GOT3 (cell line): ENCODE measurements around the gene SRGN.
"Not testable (repeated sequence)": the region's sequence is repeated elsewhere in the genome, so short reads cannot be mapped to it uniquely, and the experiment has no call there.

Source experiments
- DNase-seq: peaks from one replicate; lab custom pipeline; 2025; ENCODE audit warnings: mixed read lengths; lab: John Stamatoyannopoulos, UW

SRGN gene, protein sequence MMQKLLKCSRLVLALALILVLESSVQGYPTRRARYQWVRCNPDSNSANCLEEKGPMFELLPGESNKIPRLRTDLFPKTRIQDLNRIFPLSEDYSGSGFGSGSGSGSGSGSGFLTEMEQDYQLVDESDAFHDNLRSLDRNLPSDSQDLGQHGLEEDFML

DNA sequence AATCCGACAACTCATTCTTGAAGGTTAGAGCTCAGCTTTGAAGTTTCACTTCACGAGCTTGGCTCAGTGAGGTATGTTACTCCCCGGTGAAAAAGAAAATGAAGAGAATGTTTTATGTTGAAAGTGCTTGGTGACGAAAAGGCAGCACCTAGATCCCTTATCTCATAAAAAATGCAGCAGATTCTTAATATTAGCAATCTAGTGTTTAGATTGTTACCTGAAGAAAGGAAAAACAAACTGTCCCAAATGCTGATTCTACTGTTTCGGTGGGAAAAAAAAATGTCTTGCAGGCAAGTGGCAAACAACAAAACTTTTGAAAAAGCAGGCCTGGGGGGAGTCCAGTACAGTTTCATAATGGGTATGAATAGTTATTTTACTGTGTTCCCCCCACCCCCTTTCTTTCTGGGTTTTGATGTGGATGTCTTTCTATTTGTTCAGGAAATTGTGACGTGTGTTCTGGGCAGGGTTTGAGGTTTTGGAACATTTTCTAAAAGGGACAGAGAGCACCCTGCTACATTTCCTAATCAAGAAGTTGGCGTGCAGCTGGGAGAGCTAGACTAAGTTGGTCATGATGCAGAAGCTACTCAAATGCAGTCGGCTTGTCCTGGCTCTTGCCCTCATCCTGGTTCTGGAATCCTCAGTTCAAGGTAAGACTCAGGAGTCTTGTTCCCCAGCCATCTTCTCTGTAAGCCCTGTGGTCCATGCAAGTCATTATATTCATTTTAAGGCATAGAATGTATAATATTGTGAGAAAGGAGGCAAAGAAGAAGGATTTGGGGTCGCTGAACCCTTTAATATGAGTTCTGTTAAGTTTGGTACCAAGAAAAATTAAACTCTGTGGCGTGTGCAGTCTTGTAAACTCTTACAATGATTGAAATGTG lies at the start of gene SRGN:
Gene SRGN, plus strand, starts transcription at position 514 of the 881 bp plus-strand sequence. Its CDS starts 55 bp downstream, at position 569.
- no peak for DNase-seq

DNA sequence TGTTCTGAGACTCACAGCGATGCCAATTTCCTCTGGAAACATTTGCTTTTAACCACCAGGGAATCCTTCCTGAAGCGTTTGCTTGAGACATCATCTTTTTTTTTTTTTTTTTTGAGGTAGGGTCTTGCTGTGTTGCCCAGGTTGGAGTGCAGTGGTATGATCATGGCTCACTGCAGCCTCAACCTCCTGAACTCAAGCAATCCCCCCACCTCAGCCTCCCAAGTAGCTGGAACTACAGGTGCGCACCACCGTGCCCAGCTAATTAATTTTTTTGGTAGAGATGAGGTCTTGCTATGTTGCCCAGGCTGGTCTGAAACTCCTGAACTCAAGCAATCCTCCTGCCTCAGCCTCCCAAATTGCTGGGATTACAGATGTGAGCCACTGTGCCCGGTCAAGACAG lies 47.0 kb upstream of the SRGN start:
- DNase-seq: not testable (repeated sequence)

DNA sequence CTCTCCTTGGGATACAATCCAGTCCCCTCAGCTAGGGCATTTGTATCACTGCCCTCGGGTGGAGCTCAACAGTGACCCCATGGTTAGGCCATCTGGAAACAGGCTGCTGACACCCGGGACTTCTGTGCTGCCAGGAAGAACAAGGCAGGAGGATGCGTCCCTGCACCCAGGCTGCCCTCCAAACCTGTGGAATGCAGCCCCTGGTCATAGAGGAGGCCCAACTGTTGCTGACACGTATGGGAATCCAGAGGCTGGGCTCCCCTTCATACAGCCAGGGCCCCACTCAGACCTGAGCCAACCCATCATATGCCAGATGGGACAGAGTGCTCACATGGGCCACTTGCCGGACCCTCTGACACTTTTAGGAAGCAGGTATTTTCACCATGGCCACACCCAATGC lies 45.5 kb upstream of the SRGN start:
- DNase-seq: no peak

DNA sequence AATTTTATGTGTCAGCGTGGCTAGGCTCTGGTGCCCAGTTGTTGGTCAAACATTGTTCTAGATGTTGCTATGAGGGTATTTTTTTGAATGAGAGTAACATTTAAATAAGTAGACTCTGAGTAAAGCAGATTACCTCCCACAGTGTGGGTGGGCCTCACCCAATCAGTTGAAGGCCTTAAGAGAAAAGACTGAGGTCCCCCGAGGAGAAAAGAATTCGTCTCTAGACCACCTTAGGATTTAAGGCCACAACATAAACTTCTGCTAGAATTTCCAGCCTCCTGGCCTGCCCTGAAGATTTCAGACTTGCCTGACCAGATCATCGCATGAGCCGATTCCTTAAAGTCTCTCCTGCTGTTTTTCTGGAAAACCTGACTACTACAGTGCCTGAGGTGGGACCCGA lies 45.1 kb upstream of the SRGN start:
- DNase-seq: no peak

DNA sequence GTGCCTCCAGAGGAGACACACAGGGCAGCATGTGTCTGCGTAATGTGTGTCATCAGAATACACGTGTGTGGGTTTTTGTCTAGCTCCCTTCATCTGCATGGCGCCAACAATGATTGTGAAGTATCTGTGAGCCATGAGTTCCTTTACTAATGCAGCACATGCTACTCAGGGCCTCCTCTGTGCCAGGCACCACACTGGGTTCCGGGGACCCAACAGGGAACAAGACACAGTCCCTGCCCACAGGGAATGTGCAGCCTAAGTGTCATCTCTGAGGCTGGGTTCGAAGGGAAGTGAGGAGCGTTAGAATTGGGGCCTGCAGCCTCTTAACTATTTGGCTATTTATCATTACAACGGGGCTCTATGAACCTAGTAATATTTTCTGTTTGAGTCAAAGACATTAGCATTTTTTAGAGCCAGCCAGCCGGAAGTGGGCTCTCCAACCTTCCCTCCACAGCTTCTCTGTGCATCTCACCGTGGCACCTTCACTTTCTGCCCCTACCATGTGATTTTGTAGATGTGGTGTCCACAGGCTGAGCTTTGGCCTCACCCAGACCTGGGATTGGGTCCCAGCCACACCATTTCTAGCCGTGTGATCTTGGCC lies 43.9 kb upstream of the SRGN start:
- DNase-seq: no peak

DNA sequence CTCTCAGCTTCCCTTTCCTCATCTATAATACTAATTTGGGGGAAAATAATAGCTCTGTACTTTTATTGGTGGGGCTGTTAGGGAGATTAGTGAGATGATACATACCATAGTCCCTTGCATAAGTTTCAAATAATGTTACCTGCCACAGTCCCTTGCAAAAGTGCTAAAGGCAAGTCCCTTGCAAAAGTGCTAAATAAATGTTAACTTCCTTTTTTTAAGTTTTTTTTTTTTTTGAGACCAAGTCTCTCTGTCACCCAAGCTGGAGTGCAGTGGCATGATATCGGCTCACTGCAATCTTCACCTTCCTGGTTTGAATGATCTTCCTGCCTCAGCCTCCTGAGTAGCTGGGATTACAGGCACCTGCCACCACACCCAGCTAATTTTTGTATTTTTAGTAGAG lies 43.4 kb upstream of the SRGN start:
- DNase-seq: no peak

DNA sequence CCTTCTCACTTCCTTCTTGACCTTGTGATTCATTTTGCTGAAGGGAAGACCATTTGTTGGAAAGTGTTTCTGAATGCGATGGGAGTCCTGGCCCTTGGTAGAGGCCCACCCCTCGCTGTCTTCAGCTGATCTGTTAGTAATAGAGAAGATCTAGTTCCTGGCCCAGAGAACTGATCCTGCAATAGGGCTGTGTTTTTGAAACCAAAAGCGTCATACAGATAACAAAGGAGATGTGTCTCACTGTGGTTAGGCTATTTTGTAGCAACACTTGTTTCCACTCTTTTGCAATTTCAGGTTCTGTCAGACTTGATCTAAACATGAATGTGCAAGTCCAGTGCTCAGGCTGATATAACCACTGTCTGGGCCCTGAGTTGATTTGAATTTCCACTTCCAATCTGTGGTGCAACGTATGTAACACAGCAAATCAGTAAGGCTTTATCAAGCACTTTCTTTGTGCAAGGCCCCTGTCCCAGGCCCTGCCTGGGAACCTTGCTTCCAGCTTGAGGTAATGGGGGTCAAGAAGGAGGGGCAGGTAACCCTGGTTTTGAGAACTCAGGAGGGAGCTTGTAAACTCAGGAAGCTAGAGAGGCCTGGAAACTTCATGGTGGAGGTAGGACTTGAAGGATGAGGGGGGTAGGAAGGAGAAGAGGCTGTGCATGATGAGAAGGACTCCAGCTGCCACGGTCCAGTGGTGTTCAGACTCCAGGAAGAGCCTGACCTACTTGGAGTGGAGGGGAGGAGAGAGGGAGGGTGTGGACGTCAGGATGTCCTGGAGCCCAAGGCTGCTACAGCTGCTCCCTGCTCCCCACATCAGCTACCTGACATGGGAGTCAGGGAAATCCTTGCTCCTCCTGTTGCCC lies 42.2 kb upstream of the SRGN start:
- no peak for DNase-seq

DNA sequence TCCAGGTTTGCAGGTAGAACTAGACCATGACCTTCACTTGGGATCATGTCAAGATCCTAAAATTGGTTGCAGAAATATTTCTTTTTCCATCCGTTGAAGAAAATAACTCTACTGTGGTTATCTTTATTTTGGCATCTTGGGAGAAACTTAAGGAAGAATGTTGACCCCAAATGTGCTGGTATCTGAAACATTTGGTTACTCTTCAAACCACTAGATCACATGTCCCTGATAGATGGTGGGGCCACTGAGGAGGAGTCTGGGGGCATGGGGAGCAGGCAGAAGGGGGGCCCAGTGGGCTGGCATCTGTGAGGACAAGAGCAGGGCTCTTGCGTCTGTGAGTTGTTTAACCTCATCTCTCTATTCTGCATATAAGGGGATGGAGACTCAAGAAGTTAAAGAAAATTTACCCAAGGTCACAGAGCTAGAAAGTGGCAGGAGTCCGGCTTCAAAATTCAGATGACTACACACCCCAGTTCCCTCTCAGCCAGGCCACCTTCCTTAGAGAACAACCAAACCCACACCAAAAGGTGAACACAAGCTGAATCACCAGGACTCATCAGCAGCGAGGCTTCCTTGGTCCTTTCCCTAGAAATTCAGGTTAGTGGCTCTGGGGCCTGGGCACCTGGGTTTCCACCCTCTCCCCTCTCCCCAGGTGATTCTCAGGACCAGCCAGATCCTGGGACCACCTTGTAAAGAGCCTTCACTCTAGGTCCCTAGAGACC lies 40.6 kb upstream of the SRGN start:
- DNase-seq: no peak

DNA sequence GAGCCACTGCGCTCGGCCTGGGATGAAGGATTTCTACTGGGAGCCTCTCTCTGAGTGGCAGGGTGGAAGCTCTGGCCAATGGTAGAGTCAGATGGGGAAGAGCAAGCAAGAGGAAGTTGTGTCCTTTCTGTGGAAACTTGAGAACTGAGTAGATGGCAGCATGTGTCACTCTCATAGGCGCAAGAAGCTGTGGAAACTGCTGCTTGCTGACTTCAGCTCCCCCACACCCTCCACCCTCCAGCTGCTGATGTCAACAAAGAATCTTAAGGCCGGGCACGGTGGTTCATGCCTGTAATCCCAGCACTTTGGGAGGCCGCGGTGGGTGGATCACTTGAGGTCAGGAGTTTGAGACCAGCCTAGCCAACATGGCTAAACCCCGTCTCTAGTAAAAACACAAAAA lies 39.8 kb upstream of the SRGN start:
- no peak for DNase-seq

DNA sequence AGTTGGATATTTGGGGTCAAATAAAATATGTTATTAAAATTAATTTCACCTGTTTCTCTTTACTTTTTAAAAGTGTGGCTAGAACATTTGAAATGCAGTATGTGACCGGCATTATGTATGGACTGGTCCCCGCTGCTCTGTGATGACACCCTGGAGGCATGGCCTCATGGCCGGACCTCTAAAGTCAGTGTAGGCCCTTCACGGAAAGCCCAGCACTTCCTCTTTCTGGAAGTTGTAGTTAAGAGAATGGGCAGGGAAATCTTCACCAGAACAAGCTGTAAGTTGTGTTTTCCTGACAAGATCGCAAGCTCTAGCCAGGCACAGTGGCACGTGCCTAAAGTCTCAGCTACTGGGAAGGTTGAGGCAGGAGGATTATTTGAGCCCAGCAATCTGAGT lies 38.3 kb upstream of the SRGN start:
- no peak for DNase-seq

DNA sequence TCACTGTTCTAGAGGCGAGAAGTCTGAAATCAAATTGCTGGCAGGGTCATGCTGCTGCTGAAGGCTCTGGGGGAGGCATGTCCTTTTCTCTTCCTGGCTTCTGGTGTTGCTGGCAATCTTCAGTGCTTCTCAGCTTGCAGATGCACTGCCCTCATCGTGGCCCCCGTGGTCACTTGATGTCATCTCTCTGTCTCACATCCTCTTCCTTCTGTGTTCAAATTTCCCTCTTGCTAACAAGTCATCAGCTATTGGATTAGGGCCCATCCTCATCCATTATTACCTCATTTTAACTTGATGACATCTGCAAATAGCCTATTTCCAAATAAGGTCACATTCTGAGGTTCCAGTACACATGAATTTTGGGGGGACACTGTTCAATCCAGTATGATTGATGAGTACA lies 36.6 kb upstream of the SRGN start:
- no peak for DNase-seq

DNA sequence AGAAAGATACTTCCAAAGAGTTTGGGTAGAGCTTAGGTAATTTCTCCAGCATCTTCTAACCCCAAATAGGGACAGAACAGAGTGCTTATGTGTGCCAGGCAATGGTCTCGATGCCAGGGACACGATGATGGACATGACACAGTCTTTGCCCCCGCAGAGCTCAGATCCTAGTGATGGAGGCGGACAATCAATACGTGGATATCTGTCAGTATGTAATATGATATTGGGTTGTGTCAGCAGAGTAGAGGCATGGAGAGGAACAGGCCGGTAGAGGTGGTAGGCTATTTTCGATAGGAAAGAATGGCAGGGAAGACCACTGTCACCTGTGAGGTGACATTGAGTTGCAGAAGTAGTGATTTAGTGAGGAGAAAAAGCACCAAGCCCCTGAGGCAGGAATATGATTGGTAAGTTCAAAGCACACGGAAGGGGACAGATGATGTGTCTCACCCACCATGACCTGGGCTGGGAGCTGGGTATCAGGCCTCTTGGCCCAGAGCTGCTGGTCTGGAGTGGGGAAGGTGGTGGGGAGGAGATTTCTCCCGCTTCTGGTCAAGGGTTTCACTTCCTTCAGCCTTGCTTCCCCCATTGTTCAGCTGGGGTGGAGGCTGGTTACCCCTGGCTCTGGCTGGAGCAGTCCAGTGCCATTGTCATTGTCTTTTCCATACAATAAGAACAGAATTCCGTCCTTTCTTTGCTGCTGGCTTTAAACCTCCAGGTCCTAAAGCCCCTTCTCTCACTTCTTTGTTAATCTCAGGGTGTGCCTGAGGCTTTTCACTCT lies 36.0 kb upstream of the SRGN start:
- no peak for DNase-seq

DNA sequence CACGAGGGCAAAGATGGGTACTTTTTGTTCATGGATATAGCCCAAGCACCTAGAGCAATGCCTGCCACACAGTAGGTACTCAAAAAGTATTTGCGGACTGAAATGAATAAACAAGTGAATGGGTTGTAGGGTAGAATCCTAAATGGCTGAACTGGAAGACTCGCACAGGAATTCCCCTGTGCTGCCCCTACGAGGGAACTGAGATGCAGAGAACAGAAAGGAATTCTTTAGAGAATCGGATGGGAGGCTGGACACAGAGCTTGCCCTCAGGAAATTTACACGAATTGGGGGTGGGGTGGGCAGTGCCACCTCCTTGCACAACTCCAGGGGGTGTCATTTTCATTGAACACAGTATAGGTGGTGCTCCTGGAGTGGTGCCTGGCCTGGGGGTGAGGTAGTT lies 35.2 kb upstream of the SRGN start:
- no peak for DNase-seq

DNA sequence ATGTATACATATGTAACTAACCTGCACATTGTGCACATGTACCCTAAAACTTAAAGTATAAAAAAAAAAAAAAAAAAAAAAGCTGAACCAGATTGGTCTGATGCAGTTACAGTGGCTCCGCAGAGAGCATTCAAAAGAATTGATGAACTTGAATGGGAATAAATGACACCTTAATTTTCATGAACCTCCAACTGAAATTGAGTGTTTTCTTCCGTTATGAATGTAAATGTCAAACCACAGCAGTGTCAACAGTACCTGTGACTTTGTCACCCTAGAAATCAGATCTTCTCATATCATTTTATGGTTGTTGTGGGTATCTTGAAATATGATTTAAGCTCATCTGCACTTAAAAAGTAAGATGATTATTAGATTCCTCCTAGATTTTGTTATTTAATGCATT lies 32.7 kb upstream of the SRGN start:
- no peak for DNase-seq

DNA sequence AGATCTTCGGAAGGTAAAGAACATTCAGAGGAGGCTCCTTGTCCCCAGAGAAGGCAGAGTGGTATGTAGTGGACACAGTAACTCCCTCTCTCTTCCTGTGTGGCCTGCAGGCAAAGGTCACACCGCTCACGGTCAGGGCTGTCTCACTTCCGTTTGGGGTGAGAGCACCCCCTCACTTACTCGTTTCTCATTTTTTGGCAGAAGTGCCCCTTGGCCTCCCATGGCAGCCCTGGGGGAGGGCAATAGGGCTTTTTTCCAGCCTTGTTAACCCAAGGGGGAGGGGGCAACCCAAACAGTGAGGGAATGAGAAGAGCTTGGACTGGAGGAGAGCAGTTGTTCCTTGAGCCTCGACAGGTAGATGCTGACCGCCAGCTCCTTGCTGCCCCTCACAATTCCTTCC lies 31.8 kb upstream of the SRGN start:
- DNase-seq: no peak

DNA sequence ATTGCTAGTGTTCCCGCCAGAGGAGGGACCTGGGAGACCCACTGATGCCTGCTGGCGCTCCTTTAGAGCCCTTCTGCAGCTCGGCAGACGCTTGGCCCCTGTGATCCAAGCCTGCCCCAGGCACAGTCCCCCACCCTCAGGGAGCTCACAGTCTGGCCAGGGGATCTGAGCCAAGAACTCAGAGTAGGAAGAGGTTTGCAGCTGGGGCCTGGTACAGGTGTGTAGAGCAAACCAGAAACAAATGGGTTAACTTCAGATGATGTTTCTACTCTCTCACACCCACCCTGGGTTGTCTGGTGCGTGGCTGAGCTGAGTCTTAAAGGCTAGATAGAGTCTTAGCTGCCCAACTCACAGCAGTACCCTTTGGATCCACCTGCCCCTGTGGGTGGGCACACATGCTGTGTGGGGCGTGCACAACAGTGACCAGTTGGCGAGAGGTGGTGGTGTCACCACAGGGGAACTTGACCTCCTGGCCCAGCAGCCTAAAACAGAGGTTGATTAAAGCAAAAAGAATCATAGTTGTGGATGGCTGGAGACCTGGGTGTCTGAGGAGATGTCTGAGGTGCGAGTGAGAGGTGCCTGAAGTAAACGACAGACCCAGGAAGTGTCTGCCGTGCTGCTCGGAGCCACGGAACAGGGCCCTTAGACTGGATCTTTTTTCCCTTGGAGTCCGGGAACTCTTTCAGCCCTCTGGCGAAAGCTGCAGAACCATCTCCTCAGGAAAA lies 31.2 kb upstream of the SRGN start:
- DNase-seq: no peak

DNA sequence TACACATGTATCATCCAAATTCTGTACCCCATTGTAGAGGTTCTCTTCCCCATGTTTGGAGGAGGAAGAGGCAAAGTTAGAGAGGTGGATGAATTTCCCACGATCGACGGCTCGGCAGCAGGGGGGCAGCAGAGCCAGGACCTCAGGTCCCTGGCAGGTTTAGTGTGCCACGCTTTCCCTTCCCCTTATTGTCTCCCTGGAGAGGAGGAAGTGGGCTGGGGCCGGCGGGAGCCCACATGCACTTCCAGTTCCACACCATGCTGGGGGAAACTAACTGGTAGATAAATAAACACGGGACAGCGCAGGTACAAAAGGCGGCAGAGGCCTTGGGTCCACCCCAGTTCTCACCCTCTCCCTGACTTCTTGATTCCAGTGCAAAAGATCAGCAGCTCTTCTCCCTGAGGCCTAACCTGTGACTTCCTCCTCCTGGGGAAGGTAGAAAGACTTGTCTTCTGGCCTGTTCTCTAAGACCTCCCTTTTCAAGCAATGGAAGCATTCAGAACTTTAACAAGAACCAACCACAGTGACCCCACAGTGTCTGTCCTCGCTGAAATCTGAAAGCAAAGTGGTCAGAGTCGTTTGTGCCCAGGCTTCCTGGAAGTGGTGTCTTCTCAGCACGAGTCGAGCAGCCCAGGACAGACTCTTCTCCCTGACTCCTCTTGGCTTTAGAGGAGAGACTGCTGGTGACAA lies 30.5 kb upstream of the SRGN start:
- no peak for DNase-seq

DNA sequence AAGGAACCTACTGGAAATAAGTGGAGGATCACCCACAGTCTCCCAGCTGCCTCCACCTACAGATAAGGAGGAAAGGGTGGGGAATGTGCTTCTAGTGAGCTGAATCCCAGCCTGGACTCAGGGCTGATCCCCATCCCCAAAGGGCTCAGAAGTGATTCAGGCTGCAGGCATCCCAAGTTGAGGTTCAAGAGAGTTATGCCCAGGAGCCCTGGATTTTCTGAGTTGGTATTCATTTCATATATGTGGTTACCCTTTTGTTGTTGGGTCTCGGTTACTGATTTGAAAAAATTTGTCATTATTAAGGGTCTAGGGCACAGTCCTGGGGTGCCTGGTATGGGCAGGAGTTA lies 30.0 kb upstream of the SRGN start:
- DNase-seq: no peak

DNA sequence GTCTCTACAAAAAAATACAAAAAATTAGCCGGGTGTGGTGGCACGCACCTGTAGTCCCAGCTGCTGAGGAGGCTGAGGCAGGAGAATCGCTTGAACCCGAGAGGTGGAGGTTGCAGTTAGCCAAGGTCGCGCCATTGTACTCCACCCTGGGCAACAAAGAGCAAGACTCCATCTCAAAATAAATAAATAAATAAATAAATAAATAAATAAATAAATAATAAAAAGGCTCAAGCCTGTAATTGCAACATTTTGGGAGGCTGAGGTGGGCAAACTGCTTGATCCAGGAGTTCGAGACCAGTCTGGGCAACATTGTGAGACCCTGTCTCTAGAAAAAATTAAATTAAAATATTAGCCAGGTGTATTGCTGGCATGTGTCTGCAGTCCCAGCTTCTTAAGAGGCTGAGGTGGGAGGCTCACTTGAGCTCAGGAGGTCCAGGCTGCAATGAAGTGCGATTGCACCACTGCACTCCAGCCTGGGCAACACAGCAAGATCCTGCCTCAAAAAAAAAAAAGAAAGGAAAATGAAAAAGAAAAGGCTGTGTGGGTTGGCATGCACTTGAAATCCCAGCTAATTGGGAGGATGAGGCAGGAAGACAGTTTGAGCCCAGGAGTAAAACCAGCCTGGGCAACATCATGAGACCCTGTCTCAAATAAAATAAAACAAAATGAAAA lies 27.6 kb upstream of the SRGN start:
- DNase-seq: no peak
